ENCODE measurements around the gene ARL10.

The ARL10 gene

GRCh38 chr5:176362233-176362490, 3.1 kb upstream of the ARL10 start:
- DNase-seq, result no peak

GRCh38 chr5:176364765-176365350, 429 bp upstream of the ARL10 start:
- no peak for DNase-seq

GRCh38 chr5:176366232-176366894, 1.1 kb downstream of the ARL10 start:
- no peak for DNase-seq

GRCh38 chr5:176368726-176369125, 3.4 kb downstream of the ARL10 start:
- DNase-seq, result no peak

- no peak for DNase-seq
These were observed 4.8 kb downstream of the ARL10 start for GRCh38 chr5:176369934-176370711.

GRCh38 chr5:176371621-176372539, 6.6 kb downstream of the ARL10 start:
- no peak for DNase-seq

GRCh38 chr5:176373100-176373818, 8.0 kb downstream of the ARL10 start:
- no peak for DNase-seq

GRCh38 chr5:176379881-176380280, 14.6 kb downstream of the ARL10 start:
- DNase-seq, result no peak

GRCh38 chr5:176381423-176381822, 16.1 kb downstream of the ARL10 start:
- DNase-seq, result no peak

- no peak for DNase-seq
These were observed 16.7 kb downstream of the ARL10 start for GRCh38 chr5:176381979-176382378.

- no peak for DNase-seq
These were observed 17.4 kb downstream of the ARL10 start for GRCh38 chr5:176382721-176383120.

- DNase-seq, result no peak
These were observed 18.1 kb downstream of the ARL10 start for GRCh38 chr5:176383248-176383905.

GRCh38 chr5:176383961-176384360, 18.7 kb downstream of the ARL10 start:
- no peak for DNase-seq

- no peak for DNase-seq
These were observed 19.2 kb downstream of the ARL10 start for GRCh38 chr5:176384366-176384930.

GRCh38 chr5:176384991-176385390, 19.7 kb downstream of the ARL10 start:
- no peak for DNase-seq

GRCh38 chr5:176386491-176386890, 21.2 kb downstream of the ARL10 start:
- no peak for DNase-seq

GRCh38 chr5:176387384-176387925, 22.2 kb downstream of the ARL10 start:
- no peak for DNase-seq

- DNase-seq, result no peak
These were observed 22.7 kb downstream of the ARL10 start for GRCh38 chr5:176388003-176388443.

- peak; percentile 98 to 99 for DNase-seq
These were observed 23.3 kb downstream of the ARL10 start, which contains the start of the genes HIGD2A and NOP16 for GRCh38 chr5:176388444-176389134. HIGD2A (plus strand) TSS chr5:176388751; CDS start chr5:176388820, 69 bp downstream. NOP16 (minus strand) TSS chr5:176388598; CDS start chr5:176388539, 59 bp downstream.

All from SHP77 (cell line).